Fibroblast of skin of scalp (primary cell): ENCODE data around the gene UNC5A.

ENCODE experiments used
- DNase-seq: peaks from one replicate; pipeline ENCODE4 v3.0.0-alpha.2; 2013

The UNC5A gene

GRCh38 chr5:176781638-176782570 is 28.5 kb upstream of the UNC5A start:
- DNase-seq: no peak

GRCh38 chr5:176784218-176785165 is 25.9 kb upstream of the UNC5A start:
- peak; percentile 36 for DNase-seq

GRCh38 chr5:176785184-176786145 is 24.9 kb upstream of the UNC5A start:
- no peak for DNase-seq

GRCh38 chr5:176787676-176788075 is 22.7 kb upstream of the UNC5A start:
- DNase-seq: no peak

- no peak for DNase-seq
Measured at GRCh38 chr5:176788091-176788490, 22.3 kb upstream of the UNC5A start.

GRCh38 chr5:176788941-176789872 is 21.2 kb upstream of the UNC5A start:
- no peak for DNase-seq

GRCh38 chr5:176789873-176790615 is 20.3 kb upstream of the UNC5A start:
- DNase-seq: no peak

GRCh38 chr5:176790941-176791340 is 19.4 kb upstream of the UNC5A start:
- DNase-seq: no peak

GRCh38 chr5:176792655-176793342 is 17.6 kb upstream of the UNC5A start:
- DNase-seq: no peak

GRCh38 chr5:176793343-176793699 is 17.0 kb upstream of the UNC5A start:
- DNase-seq: no peak

- DNase-seq: no peak
Measured at GRCh38 chr5:176793736-176794135, 16.6 kb upstream of the UNC5A start.

GRCh38 chr5:176794509-176794908 is 15.8 kb upstream of the UNC5A start:
- no peak for DNase-seq

- no peak for DNase-seq
Measured at GRCh38 chr5:176796411-176796810, 13.9 kb upstream of the UNC5A start.

- DNase-seq: no peak
Measured at GRCh38 chr5:176796970-176797369, 13.4 kb upstream of the UNC5A start.

GRCh38 chr5:176797456-176798050 is 12.8 kb upstream of the UNC5A start:
- DNase-seq: no peak

GRCh38 chr5:176798086-176798876 is 12.1 kb upstream of the UNC5A start:
- DNase-seq: no peak

- DNase-seq: no peak
Measured at GRCh38 chr5:176798949-176799348, 11.4 kb upstream of the UNC5A start.

GRCh38 chr5:176799488-176799887 is 10.9 kb upstream of the UNC5A start:
- DNase-seq: no peak
